ENCODE data around the gene PCBP2.

PCBP2 gene

DNA sequence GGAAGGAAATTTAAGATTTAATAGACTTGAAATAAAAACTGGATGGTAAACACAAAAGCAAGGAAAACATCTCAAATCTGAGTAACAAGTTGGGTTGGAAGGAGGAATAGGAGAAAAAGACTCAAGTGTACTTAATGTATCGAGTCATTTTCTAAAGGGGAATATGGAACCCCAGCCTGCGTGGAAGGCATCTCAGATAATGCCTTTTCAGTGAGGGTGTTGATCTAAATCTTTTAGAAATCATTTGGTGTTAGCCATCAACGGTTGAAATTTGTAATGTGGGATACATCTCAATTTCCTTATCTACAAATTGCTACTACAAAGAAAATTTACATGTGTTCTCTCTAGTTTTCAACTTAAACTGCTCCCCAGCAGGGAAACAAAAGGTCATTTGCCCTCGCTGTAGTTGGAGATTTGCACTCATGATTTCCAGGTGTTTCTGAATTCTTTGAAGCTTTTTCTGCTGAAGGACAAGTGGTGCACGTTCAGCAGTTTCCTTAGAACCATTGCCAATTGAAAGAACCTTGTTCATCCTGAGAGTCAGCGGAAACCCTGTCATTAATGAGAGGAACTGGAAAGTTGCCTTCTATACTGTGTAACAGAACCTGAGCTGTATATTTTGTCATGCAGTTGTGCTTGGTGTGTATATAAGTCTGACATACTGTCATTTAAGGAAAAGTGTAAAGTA is 2.2 kb downstream of the PCBP2 start:
- intact Hi-C loops (cut with DNase I; ENCODE audit: low total_unique reads): loop anchor here (2.0 kb wide), 1 partner anchor 47 kb away; the partner anchor contains the start of gene TARBP2
- no peak for TF ChIP-seq CTCF (IDR thresholded peaks at IDR 0.05)
- DNase-seq: no peak
- no peaks in the 10 kb centered on the region for H3K27me3 ChIP-seq
- peak overlapping the region in 1 of 2 donors; percentile 90 for H3K27ac ChIP-seq
- no peaks in the 10 kb centered on the region for H3K9me3 ChIP-seq
- peaks cover 50% of the 10 kb centered on the region in 3 donors for H3K36me3 ChIP-seq
- H3K4me3 ChIP-seq: peak overlapping the region in 1 of 2 donors; percentile 87
- H3K4me1 ChIP-seq: peaks cover 0 to 31% (median 18%) of the 10 kb centered on the region in 4 donors

- Histone ChIP-seq H3K4me3 (no peak overlapping the region), H3K27ac (no peak overlapping the region), H3K36me3 (peaks cover 54 to 56% (median 56%) of the 10 kb centered on the region in 3 donors), H3K27me3 (no peaks in the 10 kb centered on the region), H3K4me1 (peaks cover 0 to 31% (median 18%) of the 10 kb centered on the region in 4 donors), H3K9me3 (no peaks in the 10 kb centered on the region)
- no peak for DNase-seq
- intact Hi-C loops (cut with DNase I; ENCODE audit: low total_unique reads): no loop called here
- no peak for TF ChIP-seq CTCF (IDR thresholded peaks at IDR 0.05)
Measured at GRCh38 chr12:53454707-53455106, 2.8 kb downstream of the PCBP2 start.

- no peak for TF ChIP-seq CTCF (IDR thresholded peaks at IDR 0.05)
- no peak for DNase-seq
- intact Hi-C loops (cut with DNase I; ENCODE audit: low total_unique reads): no loop called here
- H3K9me3 ChIP-seq: no peaks in the 10 kb centered on the region
- H3K4me3 ChIP-seq: no peak overlapping the region
- H3K4me1 ChIP-seq: peaks cover 0 to 36% (median 21%) of the 10 kb centered on the region in 4 donors
- H3K27ac ChIP-seq: no peak overlapping the region
- H3K27me3 ChIP-seq: no peaks in the 10 kb centered on the region
- peaks cover 75 to 78% (median 77%) of the 10 kb centered on the region in 3 donors for H3K36me3 ChIP-seq
Measured at GRCh38 chr12:53456654-53457366, 4.9 kb downstream of the PCBP2 start.

DNA sequence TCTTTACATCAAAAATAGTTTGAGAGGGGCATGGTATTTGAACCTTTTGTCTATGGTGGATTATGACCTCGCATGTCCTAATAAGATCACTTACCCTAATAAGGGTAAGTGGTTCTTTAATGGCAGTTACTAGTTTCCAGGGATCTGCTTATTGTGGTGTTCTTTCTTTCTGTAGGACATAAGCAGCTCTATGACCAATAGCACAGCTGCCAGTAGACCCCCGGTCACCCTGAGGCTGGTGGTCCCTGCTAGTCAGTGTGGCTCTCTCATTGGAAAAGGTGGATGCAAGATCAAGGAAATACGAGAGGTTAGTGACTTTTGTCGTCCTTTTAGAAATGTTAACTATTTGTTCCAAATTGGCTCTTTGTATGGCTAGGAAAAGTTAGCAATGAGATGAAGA is 7.2 kb downstream of the PCBP2 start:
- no peak overlapping the region for H3K4me3 ChIP-seq
- intact Hi-C loops (cut with DNase I; ENCODE audit: low total_unique reads): no loop called here
- H3K27me3 ChIP-seq: no peaks in the 10 kb centered on the region
- H3K4me1 ChIP-seq: peaks cover 0 to 26% (median 12%) of the 10 kb centered on the region in 4 donors
- peaks cover 98 to 100% (median 100%) of the 10 kb centered on the region in 3 donors for H3K36me3 ChIP-seq
- TF ChIP-seq CTCF (IDR thresholded peaks at IDR 0.05): no peak
- no peak for DNase-seq
- H3K9me3 ChIP-seq: no peaks in the 10 kb centered on the region
- no peak overlapping the region for H3K27ac ChIP-seq

GRCh38 chr12:53461059-53461458 is 9.2 kb downstream of the PCBP2 start:
- peaks cover 99 to 100% (median 100%) of the 10 kb centered on the region in 3 donors for H3K36me3 ChIP-seq
- H3K27me3 ChIP-seq: no peaks in the 10 kb centered on the region
- no peaks in the 10 kb centered on the region for H3K9me3 ChIP-seq
- no peak overlapping the region for H3K4me3 ChIP-seq
- no peak for TF ChIP-seq CTCF (IDR thresholded peaks at IDR 0.05)
- no peak for DNase-seq
- H3K27ac ChIP-seq: no peak overlapping the region
- intact Hi-C loops (cut with DNase I; ENCODE audit: low total_unique reads): loop anchor here (10.0 kb wide), 1 partner anchor 874 kb away; no protein-coding TSS in a partner anchor
- H3K4me1 ChIP-seq: peaks cover 0 to 21% (median 2%) of the 10 kb centered on the region in 4 donors
